HCT116 (cell line): ENCODE results near the gene PLGRKT. TPM values are rescaled to one million over a fixed set of nuclear protein-coding genes. Genes with fewer than 3 reads are reported as not detected.

ENCODE experiments used
- ATAC-seq: fragments of 200-7000 bp; cut with Tn5 transposase; 2 replicates; pipeline ENCODE4 v1.9.1; 2020; ENCODE audit warnings: mild to moderate bottlenecking, moderate library complexity
- Bru-seq: library from RNA; stranded (reverse); fragments of 400-500 nt; gene quantifications from one replicate; lab custom pipeline; 2021; lab: Mats Ljungman, UMichigan
- BruChase-seq, 2 experiments: library from RNA; stranded (reverse); fragments of 400-500 nt; gene quantifications; one replicate each; lab custom pipeline; 2021; lab: Mats Ljungman, UMichigan
- BruUV-seq: library from RNA; stranded (reverse); fragments of 400-500 nt; replicated peaks from 2 replicates; lab custom pipeline; 2021; lab: Mats Ljungman, UMichigan
- CTCF ChIA-PET: fragments of 300-600 bp; sonication (Branson Sonifier 250); formaldehyde crosslinking; loops from one replicate; lab custom pipeline; 2021; ENCODE audit warnings: antibody characterized with exemption; lab: Charles Lee
- POLR2A ChIA-PET: fragments of 300-600, 350-600 bp; sonication (Branson Sonifier 250); formaldehyde crosslinking; loops from one replicate; lab custom pipeline; 2021; ENCODE audit warnings: antibody characterized with exemption; lab: Charles Lee
- RAD21 ChIA-PET, 2 experiments: fragments of 300-600 bp; sonication (Branson Sonifier 250); formaldehyde crosslinking; loops; one replicate each; lab custom pipeline; 2023; ENCODE audit warnings: low total read pairs in 2 of 2; ENCODE audit not compliant: uncharacterized antibody in 2 of 2, unreplicated experiment in 2 of 2, low non-redundant PET in 1 of 2; lab: Charles Lee
- DNase-seq: peaks from one replicate; pipeline ENCODE4 v3.0.0-alpha.2; 2010; ENCODE audit warnings: low read depth, low spot score
- H2AFZ ChIP-seq: fragments of 200-600 bp; shearing (Covaris generic), sonication (generic); 2 replicates; pipeline ENCODE4 v1.6.1; 2017; ENCODE audit warnings: low read depth, mixed run types, mixed read lengths, antibody characterized with exemption, low read length; ENCODE audit not compliant: poor library complexity, severe bottlenecking
- H3K27ac ChIP-seq: 2 replicates; pipeline ENCODE4 v1.5.1; 2012; ENCODE audit warnings: low read depth, low read length
- H3K27me3 ChIP-seq: fragments of 200-600 bp; sonication (generic); 2 replicates; pipeline ENCODE4 v1.6.1; 2016; ENCODE audit warnings: mixed run types, low read length, mixed read lengths; ENCODE audit not compliant: insufficient read depth
- H3K36me3 ChIP-seq, 2 experiments: fragments of 200-500 bp in 1 of 2; fragments of 200-600 bp in 1 of 2; sonication (Bioruptor generic) in 1 of 2; sonication (generic) in 1 of 2; 2 replicates each; pipeline versions ENCODE4 v1.5.1 to v1.6.1; 2014 to 2016; ENCODE audit warnings: low read length in 2 of 2, inconsistent platforms in 1 of 2, mixed read lengths in 1 of 2, mixed run types in 1 of 2; ENCODE audit not compliant: insufficient read depth in 2 of 2, control insufficient read depth in 1 of 2
- H3K4me1 ChIP-seq, 2 experiments: fragments of 200-600 bp in 1 of 2; sonication (generic) in 1 of 2; 2 replicates each; pipeline versions ENCODE4 v1.5.1 to v1.6.1; 2012 to 2017; ENCODE audit warnings: low read length in 2 of 2, inconsistent platforms in 1 of 2, mild to moderate bottlenecking in 1 of 2, mixed read lengths in 1 of 2, mixed run types in 1 of 2, moderate library complexity in 1 of 2; ENCODE audit not compliant: insufficient read depth in 2 of 2, control insufficient read depth in 1 of 2
- H3K4me2 ChIP-seq: fragments of 200-600 bp; sonication (generic); 2 replicates; pipeline ENCODE4 v1.6.1; 2017; ENCODE audit warnings: mixed run types, low read length, mixed read lengths
- H3K4me3 ChIP-seq, 2 experiments: fragments of 200-600 bp in 1 of 2; sonication (generic) in 1 of 2; replicated peaks in 1 of 2; 2 replicates each; pipeline ENCODE4 v1.5.1; 2011 to 2016; ENCODE audit warnings: low read length in 2 of 2, control low read depth in 1 of 2, low read depth in 1 of 2, mild to moderate bottlenecking in 1 of 2, mixed read lengths in 1 of 2, mixed run types in 1 of 2
- H3K79me2 ChIP-seq: fragments of 200-600 bp; sonication (generic); 2 replicates; pipeline ENCODE4 v1.6.1; 2017; ENCODE audit warnings: mild to moderate bottlenecking, mixed run types, low read length, moderate library complexity, mixed read lengths; ENCODE audit not compliant: insufficient read depth
- H3K9ac ChIP-seq: fragments of 200-600 bp; sonication (generic); 2 replicates; pipeline ENCODE4 v1.6.1; 2016; ENCODE audit warnings: low read length, mixed read lengths
- H3K9me2 ChIP-seq: fragments of 200-600 bp; sonication (generic), shearing (Covaris generic); 2 replicates; pipeline ENCODE4 v1.6.1; 2017; ENCODE audit warnings: mixed run types, mild to moderate bottlenecking, moderate library complexity; ENCODE audit not compliant: insufficient read depth
- H3K9me3 ChIP-seq, 2 experiments: fragments of 200-500 bp in 1 of 2; fragments of 200-600 bp in 1 of 2; sonication (Bioruptor generic) in 1 of 2; sonication (generic) in 1 of 2; 2 replicates each; pipeline ENCODE4 v1.6.1; 2014 to 2017; ENCODE audit warnings: low read length in 2 of 2, mixed read lengths in 2 of 2, inconsistent platforms in 1 of 2, low read depth in 1 of 2, mild to moderate bottlenecking in 1 of 2, mixed run types in 1 of 2, moderate library complexity in 1 of 2; ENCODE audit not compliant: control insufficient read depth in 1 of 2, insufficient read depth in 1 of 2
- H4K20me1 ChIP-seq: fragments of 200-600 bp; sonication (generic), shearing (Covaris generic); 2 replicates; pipeline ENCODE4 v1.6.1; 2017; ENCODE audit warnings: mixed run types, mild to moderate bottlenecking, moderate library complexity; ENCODE audit not compliant: insufficient read depth
- ATF3 ChIP-seq: IDR thresholded peaks from 2 replicates; pipeline ENCODE4 v1.6.1; 2012
- CBX3 ChIP-seq: IDR thresholded peaks from 2 replicates; pipeline ENCODE4 v1.6.1; 2012; ENCODE audit warnings: low read depth
- CEBPB ChIP-seq: IDR thresholded peaks from 2 replicates; pipeline ENCODE4 v1.6.1; 2012; ENCODE audit warnings: low read depth
- CTCF ChIP-seq, 3 experiments: fragments of 200-600 bp in 1 of 3; sonication (generic) in 1 of 3; IDR thresholded peaks in 2 of 3; conservative IDR thresholded peaks in 1 of 3; 2 replicates each; pipeline ENCODE4 v1.5.1; 2012 to 2017; ENCODE audit warnings: low read depth in 2 of 3, low read length in 2 of 3, antibody characterized with exemption in 1 of 3, borderline replicate concordance in 1 of 3, control low read depth in 1 of 3, mild to moderate bottlenecking in 1 of 3, mixed read lengths in 1 of 3, mixed run types in 1 of 3, moderate library complexity in 1 of 3; ENCODE audit not compliant: insufficient read depth in 1 of 3
- EGR1 ChIP-seq: IDR thresholded peaks from 2 replicates; pipeline ENCODE4 v1.6.1; 2012; ENCODE audit warnings: low read depth
- ELF1 ChIP-seq: IDR thresholded peaks from 2 replicates; pipeline ENCODE4 v1.6.1; 2012; ENCODE audit warnings: low read depth, borderline replicate concordance
- EZH2phosphoT487 ChIP-seq: fragments of 200-600 bp; IDR thresholded peaks from 2 replicates; pipeline ENCODE4 v1.6.1; 2018; ENCODE audit warnings: antibody characterized with exemption, borderline replicate concordance
- FOSL1 ChIP-seq: IDR thresholded peaks from 2 replicates; pipeline ENCODE4 v1.6.1; 2012; ENCODE audit warnings: low read depth
- MAX ChIP-seq: IDR thresholded peaks from 2 replicates; pipeline ENCODE4 v1.6.1; 2012
- POLR2A ChIP-seq: IDR thresholded peaks from 2 replicates; pipeline ENCODE4 v1.7.0; 2011; ENCODE audit warnings: borderline replicate concordance; ENCODE audit not compliant: insufficient read depth, insufficient read length; ENCODE audit errors: extremely low read depth
- POLR2AphosphoS5 ChIP-seq: IDR thresholded peaks from 2 replicates; pipeline ENCODE4 v1.6.1; 2011; ENCODE audit warnings: mild to moderate bottlenecking, low read depth, low read length, moderate library complexity
- RAD21 ChIP-seq: IDR thresholded peaks from 2 replicates; pipeline ENCODE4 v1.6.1; 2012; ENCODE audit warnings: low read depth, mild to moderate bottlenecking
- REST ChIP-seq: IDR thresholded peaks from 2 replicates; pipeline ENCODE4 v1.6.1; 2012; ENCODE audit warnings: low read depth
- SRF ChIP-seq: IDR thresholded peaks from 2 replicates; pipeline ENCODE4 v1.6.1; 2012; ENCODE audit warnings: low read depth
- TCF7L2 ChIP-seq: IDR thresholded peaks from 2 replicates; pipeline ENCODE4 v1.7.0; 2011; ENCODE audit warnings: borderline replicate concordance, inconsistent platforms; ENCODE audit not compliant: insufficient read depth, insufficient read length; ENCODE audit errors: extremely low read depth
- YY1 ChIP-seq: IDR thresholded peaks from 2 replicates; pipeline ENCODE4 v1.6.1; 2011; ENCODE audit warnings: low read length, low read depth, moderate library complexity, mild to moderate bottlenecking; ENCODE audit not compliant: insufficient replicate concordance; ENCODE audit errors: extremely low read depth
- ZFX ChIP-seq: fragments of 450-650 bp; IDR thresholded peaks from 2 replicates; pipeline ENCODE4 v1.6.1; 2017
- ZNF274 ChIP-seq: fragments of 200-500 bp; sonication (Bioruptor generic); IDR thresholded peaks from 2 replicates; pipeline ENCODE4 v1.6.1; 2014; ENCODE audit warnings: mild to moderate bottlenecking, low read depth, low read length, inconsistent platforms
- intact Hi-C: fragments of 100-400 bp; cut with micrococcal nuclease; formaldehyde crosslinking; loops from 2 replicates; pipeline ENCODE4 v1.10.0; 2022
- long read RNA-seq: library from polyadenylated mRNA; unstranded; transcript quantifications from one replicate; pipeline ENCODE4 v2.0.0, GENCODE V29; 2021; ENCODE audit not compliant: unreplicated experiment
- polyA plus RNA-seq: library from polyadenylated mRNA; unstranded; fragments of >200 nt; gene quantifications from 2 replicates; pipeline ENCODE4 v1.2.1, GENCODE V29; 2012; ENCODE audit warnings: missing spikeins
- total RNA-seq: library from RNA; stranded (reverse); gene quantifications from one replicate; pipeline ENCODE4 v1.2.1, GENCODE V29; 2021; ENCODE audit not compliant: unreplicated experiment

PLGRKT gene
- 23.8 TPM for total RNA-seq
- 9.9 and 11.0 TPM in 2 replicates for polyA plus RNA-seq
- Bru-seq, nascent RNA: percentile 67 among the genes with signal in this experiment
- percentile 43 among the genes with signal in this experiment for BruChase-seq, experiment 1, labeled RNA remaining after a 6-hour chase
- BruChase-seq, experiment 2, labeled RNA remaining after a 2-hour chase: percentile 46 among the genes with signal in this experiment
- long read RNA-seq, transcript PLGRKT-201 (6 exons, 932 nt): major isoform, 15 of 22 reads
- long read RNA-seq, partial matches to known transcripts: 3 of 22 reads
- long read RNA-seq, other reads (novel, unspliced or antisense): 4 of 22 reads

GRCh38 chr9:5437254-5438216 lies at the start of gene PLGRKT:
Gene PLGRKT, minus strand, starts transcription at chr9:5437925. Its CDS starts 5,948 bp downstream, at chr9:5431977.
- intact Hi-C loops: no loop called here
- POLR2A ChIA-PET: interaction anchor here (0.5 to 1.9 kb wide), 4 partner anchors 9 to 163 kb away, joined by 3 to 7 read pairs (median 4); partner anchors contain the start of gene CD274
- H2AFZ ChIP-seq: peak within 1 kb of the TSS; percentile 33
- TF ChIP-seq EZH2phosphoT487: no peak
- TF ChIP-seq POLR2AphosphoS5: peak; percentile 96
- TF ChIP-seq ELF1: peak; percentile 75
- peak; percentile 99 for TF ChIP-seq TCF7L2
- TF ChIP-seq ZFX: peak; percentile 95
- no peak for TF ChIP-seq ATF3
- TF ChIP-seq RAD21: no peak
- TF ChIP-seq CEBPB: no peak; the same call in 1 of the 2 replicates
- TF ChIP-seq POLR2A: peak; percentile 90
- no peak; the same call in 1 of the 2 replicates for TF ChIP-seq SRF
- no peak for TF ChIP-seq ZNF274
- no peak for TF ChIP-seq EGR1
- peak in 1 of 3 experiments; percentile 20; a peak in 1 of 6 replicates for TF ChIP-seq CTCF (IDR thresholded peaks at IDR 0.05 in 2 of 3, conservative IDR thresholded peaks at IDR 0.05 in 1 of 3; ENCODE audit: borderline replicate concordance in 1 of 3, insufficient read depth in 1 of 3, low read depth in 2 of 3, low read length in 2 of 3)
- peak; percentile 38 for TF ChIP-seq YY1
- peak; percentile 38; the same call in 1 of the 2 replicates for TF ChIP-seq CBX3
- TF ChIP-seq MAX: peak; percentile 55
- TF ChIP-seq FOSL1: no peak
- TF ChIP-seq REST: no peak

More at GRCh38 chr9:5437254-5438216, at the start of gene PLGRKT:
- Histone ChIP-seq H3K4me2 (peak within 1 kb of the TSS; percentile 77), H3K9me3 (no peaks in the 10 kb centered on the region), H3K36me3 (peaks cover 0 to 7% of the 10 kb centered on the region in 2 experiments; a peak in 1 of 4 replicates), H3K4me1 (peaks cover 12 to 29% of the 10 kb centered on the region in 2 experiments), H3K79me2 (peaks cover 4% of the 10 kb centered on the region; the same call in 1 of the 2 replicates), H4K20me1 (no peaks in the 10 kb centered on the region), H3K27me3 (no peaks in the 10 kb centered on the region), H3K27ac (peak within 1 kb of the TSS; percentile 72), H3K9me2 (no peaks in the 10 kb centered on the region), H3K9ac (peak within 1 kb of the TSS; percentile 76), H3K4me3 (peak within 1 kb of the TSS; percentile 70 to 87)
- CTCF ChIA-PET: interaction anchor here (1.1 to 1.5 kb wide), 3 partner anchors 12 to 251 kb away, joined by 3 to 5 read pairs (median 4); no protein-coding TSS in a partner anchor
- TSS peak; percentile 79 for BruUV-seq
- peak; percentile 97 for ATAC-seq
- RAD21 ChIA-PET: no interaction called here
- DNase-seq: peak; percentile 80
